Measurements from ENCODE around the gene BOD1L1.
A peak's percentile ranks its signal among the peaks of the same experiment; 100 is the strongest.
"Not testable (repeated sequence)": the region's sequence is repeated elsewhere in the genome, so short reads cannot be mapped to it uniquely, and the experiment has no call there.

The BOD1L1 gene

GRCh38 chr4:13561673-13562072 lies 65.9 kb downstream of the BOD1L1 start:
- no peak overlapping the region for H3K9ac ChIP-seq (ENCODE audit: low read depth, low read length, poor library complexity)
- H3K14ac ChIP-seq (ENCODE audit: low read length): no peak overlapping the region
- H3K4me2 ChIP-seq (ENCODE audit: insufficient read depth, low read length, poor library complexity, severe bottlenecking): no peak overlapping the region
- no peak overlapping the region for H2BK5ac ChIP-seq (ENCODE audit: low read length)
- H3K79me1 ChIP-seq (ENCODE audit: low read depth, low read length): no peaks in the 10 kb centered on the region
- DNase-seq (ENCODE audit: low spot score): no peak
- no peak overlapping the region for H3K4me3 ChIP-seq (ENCODE audit: low read length in 2 of 2)
- no peaks in the 10 kb centered on the region for H3K36me3 ChIP-seq (replicated peaks in 1 of 2; ENCODE audit: control insufficient read depth in 2 of 2, insufficient read depth in 2 of 2, low read length in 2 of 2)
- no peaks in the 10 kb centered on the region for H3K9me3 ChIP-seq (replicated peaks in 1 of 2; ENCODE audit: control insufficient read depth in 2 of 2, insufficient read depth in 1 of 2, low read depth in 1 of 2, low read length in 2 of 2)
- H2BK12ac ChIP-seq (ENCODE audit: low read length): no peak overlapping the region
- H2AFZ ChIP-seq (ENCODE audit: low read length): no peak overlapping the region
- H4K91ac ChIP-seq (ENCODE audit: low read depth, low read length, poor library complexity): no peak overlapping the region
- no peak overlapping the region for H3K27ac ChIP-seq (replicated peaks; ENCODE audit: low read length)
- H3K4me1 ChIP-seq (ENCODE audit: control insufficient read depth in 2 of 2, insufficient read depth in 1 of 2, low read depth in 1 of 2, low read length in 2 of 2): no peaks in the 10 kb centered on the region
- H2BK120ac ChIP-seq (ENCODE audit: low read depth, low read length): no peak overlapping the region
- no peak overlapping the region for H3K18ac ChIP-seq (ENCODE audit: low read length)
- H4K8ac ChIP-seq (ENCODE audit: low read depth, low read length): no peak overlapping the region
- H3K27me3 ChIP-seq (ENCODE audit: control insufficient read depth in 3 of 3, insufficient read depth in 3 of 3, low read depth in 1 of 3, low read length in 3 of 3): no peaks in the 10 kb centered on the region
- H3K23ac ChIP-seq (ENCODE audit: low read depth, low read length, poor library complexity): no peak overlapping the region
- H3K4ac ChIP-seq (ENCODE audit: low read length): no peak overlapping the region
- no peak overlapping the region for H2BK15ac ChIP-seq (ENCODE audit: low read length)
- WGBS, 2 donors (ENCODE audit: extremely low coverage in 2 of 2, insufficient read length in 2 of 2, insufficient replicate concordance in 1 of 2): 100% methylated on average over 1 of the region's 4 CpGs; no CpG with 5 or more reads in 1 of the 2 donors
- H2AK5ac ChIP-seq (ENCODE audit: low read depth, low read length): no peak overlapping the region

DNA sequence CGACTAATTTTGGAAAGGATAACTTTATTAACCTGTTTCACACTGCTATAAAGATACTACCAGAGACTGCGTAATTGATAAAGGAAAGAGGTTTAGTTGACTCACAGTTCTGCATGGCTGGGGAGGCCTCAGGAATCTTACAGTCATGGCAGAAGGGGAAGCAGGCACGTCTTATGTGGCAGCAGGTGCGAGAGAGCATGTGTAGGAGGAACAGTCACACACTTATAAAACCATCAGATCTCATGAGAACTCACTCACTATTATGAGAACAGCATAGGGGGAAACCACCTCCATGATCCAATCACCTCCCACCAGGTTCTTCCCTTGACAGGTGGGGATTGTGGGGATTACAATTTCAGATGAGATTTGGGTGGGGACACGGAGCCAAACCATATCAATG lies 67.4 kb downstream of the BOD1L1 start:
- H3K9ac ChIP-seq (ENCODE audit: low read depth, low read length, poor library complexity); H3K18ac ChIP-seq (ENCODE audit: low read length); H4K91ac ChIP-seq (ENCODE audit: low read depth, low read length, poor library complexity); H3K36me3 ChIP-seq (replicated peaks in 1 of 2; ENCODE audit: control insufficient read depth in 2 of 2, insufficient read depth in 2 of 2, low read length in 2 of 2); H3K4me1 ChIP-seq (ENCODE audit: control insufficient read depth in 2 of 2, insufficient read depth in 1 of 2, low read depth in 1 of 2, low read length in 2 of 2); H2AFZ ChIP-seq (ENCODE audit: low read length); H3K14ac ChIP-seq (ENCODE audit: low read length); H2BK120ac ChIP-seq (ENCODE audit: low read depth, low read length); H3K4me3 ChIP-seq (ENCODE audit: low read length in 2 of 2); H2BK5ac ChIP-seq (ENCODE audit: low read length); H3K27me3 ChIP-seq (ENCODE audit: control insufficient read depth in 3 of 3, insufficient read depth in 3 of 3, low read depth in 1 of 3, low read length in 3 of 3); H2BK15ac ChIP-seq (ENCODE audit: low read length); H3K9me3 ChIP-seq (replicated peaks in 1 of 2; ENCODE audit: control insufficient read depth in 2 of 2, insufficient read depth in 1 of 2, low read depth in 1 of 2, low read length in 2 of 2); H2AK5ac ChIP-seq (ENCODE audit: low read depth, low read length); H3K27ac ChIP-seq (replicated peaks; ENCODE audit: low read length); H3K4ac ChIP-seq (ENCODE audit: low read length); H3K79me1 ChIP-seq (ENCODE audit: low read depth, low read length); H2BK12ac ChIP-seq (ENCODE audit: low read length); H3K23ac ChIP-seq (ENCODE audit: low read depth, low read length, poor library complexity); DNase-seq (ENCODE audit: low spot score); H4K8ac ChIP-seq (ENCODE audit: low read depth, low read length); H3K4me2 ChIP-seq (ENCODE audit: insufficient read depth, low read length, poor library complexity, severe bottlenecking): not testable (repeated sequence)
- no CpG with 5 or more reads among the region's 5 CpGs for WGBS, 2 donors (ENCODE audit: extremely low coverage in 2 of 2, insufficient read length in 2 of 2, insufficient replicate concordance in 1 of 2)

GRCh38 chr4:13559413-13559812 lies 68.1 kb downstream of the BOD1L1 start:
- Histone ChIP-seq H4K91ac (ENCODE audit: low read depth, low read length, poor library complexity) (no peak overlapping the region), H2AFZ (ENCODE audit: low read length) (peak overlapping the region; percentile 49), H3K4ac (ENCODE audit: low read length) (no peak overlapping the region), H2BK5ac (ENCODE audit: low read length) (no peak overlapping the region), H3K23ac (ENCODE audit: low read depth, low read length, poor library complexity) (no peak overlapping the region), H3K4me1 (ENCODE audit: control insufficient read depth in 2 of 2, insufficient read depth in 1 of 2, low read depth in 1 of 2, low read length in 2 of 2) (no peaks in the 10 kb centered on the region), H2AK5ac (ENCODE audit: low read depth, low read length) (no peak overlapping the region), H3K4me3 (ENCODE audit: low read length in 2 of 2) (no peak overlapping the region), H4K8ac (ENCODE audit: low read depth, low read length) (no peak overlapping the region), H3K36me3 (replicated peaks in 1 of 2; ENCODE audit: control insufficient read depth in 2 of 2, insufficient read depth in 2 of 2, low read length in 2 of 2) (no peaks in the 10 kb centered on the region), H2BK120ac (ENCODE audit: low read depth, low read length) (no peak overlapping the region), H3K14ac (ENCODE audit: low read length) (no peak overlapping the region), H3K27me3 (ENCODE audit: control insufficient read depth in 3 of 3, insufficient read depth in 3 of 3, low read depth in 1 of 3, low read length in 3 of 3) (no peaks in the 10 kb centered on the region), H3K9me3 (replicated peaks in 1 of 2; ENCODE audit: control insufficient read depth in 2 of 2, insufficient read depth in 1 of 2, low read depth in 1 of 2, low read length in 2 of 2) (no peaks in the 10 kb centered on the region), H3K4me2 (ENCODE audit: insufficient read depth, low read length, poor library complexity, severe bottlenecking) (no peak overlapping the region), H3K79me1 (ENCODE audit: low read depth, low read length) (no peaks in the 10 kb centered on the region), H2BK12ac (ENCODE audit: low read length) (no peak overlapping the region), H3K27ac (replicated peaks; ENCODE audit: low read length) (no peak overlapping the region), H2BK15ac (ENCODE audit: low read length) (no peak overlapping the region), H3K9ac (ENCODE audit: low read depth, low read length, poor library complexity) (no peak overlapping the region), H3K18ac (ENCODE audit: low read length) (no peak overlapping the region)
- WGBS, 2 donors (ENCODE audit: extremely low coverage in 2 of 2, insufficient read length in 2 of 2, insufficient replicate concordance in 1 of 2): no CpG with 5 or more reads among the region's 2 CpGs
- no peak for DNase-seq (ENCODE audit: low spot score)

GRCh38 chr4:13558881-13559280 lies 68.6 kb downstream of the BOD1L1 start:
- no peak overlapping the region for H2BK120ac ChIP-seq (ENCODE audit: low read depth, low read length)
- no peak for DNase-seq (ENCODE audit: low spot score)
- H2BK5ac ChIP-seq (ENCODE audit: low read length): no peak overlapping the region
- H3K23ac ChIP-seq (ENCODE audit: low read depth, low read length, poor library complexity): no peak overlapping the region
- no peaks in the 10 kb centered on the region for H3K36me3 ChIP-seq (replicated peaks in 1 of 2; ENCODE audit: control insufficient read depth in 2 of 2, insufficient read depth in 2 of 2, low read length in 2 of 2)
- H2BK12ac ChIP-seq (ENCODE audit: low read length): no peak overlapping the region
- H3K4me1 ChIP-seq (ENCODE audit: control insufficient read depth in 2 of 2, insufficient read depth in 1 of 2, low read depth in 1 of 2, low read length in 2 of 2): no peaks in the 10 kb centered on the region
- no peak overlapping the region for H3K9ac ChIP-seq (ENCODE audit: low read depth, low read length, poor library complexity)
- no peak overlapping the region for H2BK15ac ChIP-seq (ENCODE audit: low read length)
- H3K14ac ChIP-seq (ENCODE audit: low read length): no peak overlapping the region
- no peak overlapping the region for H2AK5ac ChIP-seq (ENCODE audit: low read depth, low read length)
- H4K8ac ChIP-seq (ENCODE audit: low read depth, low read length): no peak overlapping the region
- H4K91ac ChIP-seq (ENCODE audit: low read depth, low read length, poor library complexity): no peak overlapping the region
- WGBS, 2 donors (ENCODE audit: extremely low coverage in 2 of 2, insufficient read length in 2 of 2, insufficient replicate concordance in 1 of 2): no CpG with 5 or more reads among the region's 1 CpG
- no peak overlapping the region for H3K18ac ChIP-seq (ENCODE audit: low read length)
- no peaks in the 10 kb centered on the region for H3K9me3 ChIP-seq (replicated peaks in 1 of 2; ENCODE audit: control insufficient read depth in 2 of 2, insufficient read depth in 1 of 2, low read depth in 1 of 2, low read length in 2 of 2)
- no peak overlapping the region for H3K4ac ChIP-seq (ENCODE audit: low read length)
- no peak overlapping the region for H3K4me3 ChIP-seq (ENCODE audit: low read length in 2 of 2)
- peak overlapping the region; percentile 49 for H2AFZ ChIP-seq (ENCODE audit: low read length)
- H3K4me2 ChIP-seq (ENCODE audit: insufficient read depth, low read length, poor library complexity, severe bottlenecking): no peak overlapping the region
- no peaks in the 10 kb centered on the region for H3K27me3 ChIP-seq (ENCODE audit: control insufficient read depth in 3 of 3, insufficient read depth in 3 of 3, low read depth in 1 of 3, low read length in 3 of 3)
- H3K79me1 ChIP-seq (ENCODE audit: low read depth, low read length): no peaks in the 10 kb centered on the region
- H3K27ac ChIP-seq (replicated peaks; ENCODE audit: low read length): no peak overlapping the region

All from neuronal stem cell (in vitro differentiated cells).